Fibroblast of lung (primary cell): ENCODE measurements around the gene PKN1.

Source experiments
- EZH2 ChIP-seq: IDR thresholded peaks from 2 replicates; pipeline ENCODE4 v1.5.1; 2012; ENCODE audit warnings: low read length, control low read depth, mild to moderate bottlenecking; ENCODE audit errors: missing control alignments
- TF ChIP-seq, protein P1 (sequence below), 2 donors: IDR thresholded peaks in 1 of 2; conservative IDR thresholded peaks in 1 of 2; 1 replicate in 1 of 2; 2 replicates in 1 of 2; pipeline ENCODE4 v1.5.1; 2011 to 2012; ENCODE audit warnings: low read length in 2 of 2, control low read depth in 1 of 2, inconsistent platforms in 1 of 2, low read depth in 1 of 2, mild to moderate bottlenecking in 1 of 2

DNA sequence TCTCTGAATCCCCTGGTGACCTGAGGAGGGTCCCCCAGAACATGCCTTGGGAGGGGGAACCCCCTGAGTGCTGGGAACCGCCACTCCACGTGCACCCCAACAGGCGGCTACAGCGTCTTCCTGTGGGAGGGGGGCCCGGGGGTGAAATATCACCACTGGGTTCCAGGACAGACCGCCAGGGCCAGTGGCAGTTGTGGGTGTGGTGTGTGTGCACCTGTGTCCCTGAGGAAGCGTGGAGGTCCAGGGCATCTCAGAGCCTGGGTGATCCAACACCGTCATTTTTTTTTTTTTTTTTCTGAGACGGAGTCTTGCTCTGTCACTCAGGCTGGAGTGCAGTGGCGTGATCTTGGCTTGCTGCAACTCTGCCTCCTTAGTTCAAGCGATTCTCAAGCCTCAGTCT is 47.6 kb upstream of the PKN1 start:
- TF ChIP-seq, protein P1, sequence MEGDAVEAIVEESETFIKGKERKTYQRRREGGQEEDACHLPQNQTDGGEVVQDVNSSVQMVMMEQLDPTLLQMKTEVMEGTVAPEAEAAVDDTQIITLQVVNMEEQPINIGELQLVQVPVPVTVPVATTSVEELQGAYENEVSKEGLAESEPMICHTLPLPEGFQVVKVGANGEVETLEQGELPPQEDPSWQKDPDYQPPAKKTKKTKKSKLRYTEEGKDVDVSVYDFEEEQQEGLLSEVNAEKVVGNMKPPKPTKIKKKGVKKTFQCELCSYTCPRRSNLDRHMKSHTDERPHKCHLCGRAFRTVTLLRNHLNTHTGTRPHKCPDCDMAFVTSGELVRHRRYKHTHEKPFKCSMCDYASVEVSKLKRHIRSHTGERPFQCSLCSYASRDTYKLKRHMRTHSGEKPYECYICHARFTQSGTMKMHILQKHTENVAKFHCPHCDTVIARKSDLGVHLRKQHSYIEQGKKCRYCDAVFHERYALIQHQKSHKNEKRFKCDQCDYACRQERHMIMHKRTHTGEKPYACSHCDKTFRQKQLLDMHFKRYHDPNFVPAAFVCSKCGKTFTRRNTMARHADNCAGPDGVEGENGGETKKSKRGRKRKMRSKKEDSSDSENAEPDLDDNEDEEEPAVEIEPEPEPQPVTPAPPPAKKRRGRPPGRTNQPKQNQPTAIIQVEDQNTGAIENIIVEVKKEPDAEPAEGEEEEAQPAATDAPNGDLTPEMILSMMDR (conservative IDR thresholded peaks at IDR 0.05 in 1 of 2, IDR thresholded peaks at IDR 0.05 in 1 of 2; ENCODE audit: low read depth in 1 of 2, low read length in 2 of 2) = no peak
- no peak for TF ChIP-seq EZH2
